Measurements from ENCODE around the gene LRRFIP2.

GRCh38 chr3:37096288-37096687 lies 78.1 kb downstream of the LRRFIP2 start:
- TF ChIP-seq CTCF (IDR thresholded peaks at IDR 0.05) = no peak
- TF ChIP-seq POLR2A (IDR thresholded peaks at IDR 0.05) = no peak
